Measurements from ENCODE around the gene CTBP2.

- no peak for TF ChIP-seq POLR2A (IDR thresholded peaks at IDR 0.05)
- TF ChIP-seq CTCF (IDR thresholded peaks at IDR 0.05) = no peak
These were observed 196.3 kb downstream of the CTBP2 start for GRCh38 chr10:124963866-124964720.

Data from gastroesophageal sphincter (tissue), 3 donors.